HEK293T (cell line): ENCODE results near the gene CDH5.
A peak's percentile ranks its signal among the peaks of the same experiment; 100 is the strongest.
"Not testable (repeated sequence)": the region's sequence is repeated elsewhere in the genome, so short reads cannot be mapped to it uniquely, and the experiment has no call there.

Source experiments
- CTCF ChIA-PET: fragments of 350-600 bp; formaldehyde crosslinking; extraction: SDS; loops from one replicate; lab custom pipeline; 2021; ENCODE audit warnings: antibody characterized with exemption, inconsistent platforms; lab: Yijun Ruan, JAX
- POLR2A ChIA-PET: fragments of 350-600 bp; formaldehyde crosslinking; extraction: SDS; loops from one replicate; lab custom pipeline; 2020; ENCODE audit warnings: antibody characterized with exemption, inconsistent platforms; lab: Yijun Ruan, JAX
- DNase-seq: peaks from one replicate; pipeline ENCODE4 v3.0.0; 2012; ENCODE audit warnings: mixed read lengths; ENCODE audit errors: extremely low spot score
- ARNT ChIP-seq: fragments of 450-650 bp; IDR thresholded peaks from 2 replicates; pipeline ENCODE4 v1.6.1; 2017; ENCODE audit warnings: mild to moderate bottlenecking
- BHLHE40 ChIP-seq: fragments of 450-650 bp; IDR thresholded peaks from 2 replicates; pipeline ENCODE4 v1.6.1; 2016; ENCODE audit warnings: mild to moderate bottlenecking, moderate library complexity, borderline replicate concordance
- CTBP1 ChIP-seq: fragments of 450-650 bp; IDR thresholded peaks from 2 replicates; pipeline ENCODE4 v1.6.1; 2016; ENCODE audit warnings: borderline replicate concordance
- ELF4 ChIP-seq: fragments of 450-650 bp; IDR thresholded peaks from 2 replicates; pipeline ENCODE4 v1.6.1; 2017; ENCODE audit warnings: antibody characterized with exemption
- FOXA1 ChIP-seq: fragments of 450-650 bp; IDR thresholded peaks from 2 replicates; pipeline ENCODE4 v1.6.1; 2016; ENCODE audit warnings: mild to moderate bottlenecking
- FOXK2 ChIP-seq: fragments of 450-650 bp; IDR thresholded peaks from 2 replicates; pipeline ENCODE4 v1.6.1; 2016; ENCODE audit warnings: mild to moderate bottlenecking
- FOXM1 ChIP-seq: fragments of 450-650 bp; IDR thresholded peaks from 2 replicates; pipeline ENCODE4 v1.6.1; 2017; ENCODE audit warnings: mild to moderate bottlenecking, borderline replicate concordance
- HDGF ChIP-seq: fragments of 450-650 bp; IDR thresholded peaks from 2 replicates; pipeline ENCODE4 v1.6.1; 2017; ENCODE audit warnings: antibody characterized with exemption, borderline replicate concordance
- L3MBTL2 ChIP-seq: fragments of 450-650 bp; conservative IDR thresholded peaks from 2 replicates; pipeline ENCODE4 v1.6.1; 2016; ENCODE audit warnings: mild to moderate bottlenecking
- LEF1 ChIP-seq: fragments of 450-650 bp; IDR thresholded peaks from 2 replicates; pipeline ENCODE4 v1.6.1; 2017; ENCODE audit warnings: mild to moderate bottlenecking, borderline replicate concordance
- NFRKB ChIP-seq: fragments of 450-650 bp; IDR thresholded peaks from 2 replicates; pipeline ENCODE4 v1.6.1; 2016; ENCODE audit warnings: mild to moderate bottlenecking, moderate library complexity
- SP1 ChIP-seq: fragments of 450-650 bp; IDR thresholded peaks from 2 replicates; pipeline ENCODE4 v1.6.1; 2017
- SUZ12 ChIP-seq: fragments of 450-650 bp; IDR thresholded peaks from 2 replicates; pipeline ENCODE4 v1.6.1; 2016; ENCODE audit warnings: mild to moderate bottlenecking
- TARDBP ChIP-seq: fragments of 450-650 bp; IDR thresholded peaks from 2 replicates; pipeline ENCODE4 v1.6.1; 2016
- ZNF384 ChIP-seq: fragments of 450-650 bp; IDR thresholded peaks from 2 replicates; pipeline ENCODE4 v1.6.1; 2016
- TF ChIP-seq, protein P1 (sequence below): fragments of 450-650 bp; IDR thresholded peaks from 2 replicates; pipeline ENCODE4 v1.6.1; 2016

Gene CDH5

DNA sequence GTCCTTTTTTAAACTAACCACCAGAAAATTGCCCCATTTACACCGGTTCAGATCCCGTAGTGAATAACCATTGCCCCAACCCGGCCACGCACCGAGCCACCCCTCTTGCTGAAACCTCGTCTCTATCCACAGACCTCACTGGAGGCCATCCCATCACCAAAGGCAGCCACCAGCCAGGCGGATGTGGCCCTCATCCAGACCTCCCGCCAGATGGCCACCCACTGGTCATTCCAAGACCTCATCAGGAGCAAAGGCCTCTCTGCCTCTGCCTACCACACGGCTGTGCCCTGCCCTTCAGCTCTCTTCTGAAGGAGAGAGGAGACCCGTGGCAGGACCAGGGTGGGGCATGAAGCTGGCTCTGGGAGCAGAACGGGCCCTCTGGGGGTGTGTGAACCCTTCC, 38.2 kb upstream of the CDH5 start:
- no peak for TF ChIP-seq TARDBP
- TF ChIP-seq ARNT = no peak
- no peak for TF ChIP-seq NFRKB
- ChIA-PET POLR2A (no interaction called here), CTCF (interaction anchor here (0.6 to 2.5 kb wide), 2 partner anchors 15 to 148 kb away, joined by 3 to 24 read pairs; no protein-coding TSS in a partner anchor)
- no peak for DNase-seq

DNA sequence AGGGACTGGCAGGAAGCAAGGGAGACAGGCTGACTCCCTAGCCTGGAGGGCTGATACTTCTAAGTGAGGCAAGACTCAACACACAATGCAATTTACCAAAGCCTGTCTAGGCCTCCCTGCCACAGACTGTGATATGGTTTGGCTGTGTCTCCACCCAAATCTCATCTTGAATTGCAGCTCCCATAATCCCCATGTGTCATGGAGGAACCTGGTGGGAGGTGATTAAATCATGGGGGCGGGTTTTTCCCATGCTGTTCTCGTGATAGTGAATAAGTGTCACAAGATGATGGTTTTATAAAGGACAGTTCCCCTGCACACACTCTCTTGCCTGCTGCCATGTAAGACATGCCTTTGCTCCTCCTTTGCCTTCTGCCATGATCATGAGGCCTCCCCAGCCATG, 35.0 kb upstream of the CDH5 start:
- POLR2A ChIA-PET, DNase-seq, CTCF ChIA-PET: not testable (repeated sequence)

DNA sequence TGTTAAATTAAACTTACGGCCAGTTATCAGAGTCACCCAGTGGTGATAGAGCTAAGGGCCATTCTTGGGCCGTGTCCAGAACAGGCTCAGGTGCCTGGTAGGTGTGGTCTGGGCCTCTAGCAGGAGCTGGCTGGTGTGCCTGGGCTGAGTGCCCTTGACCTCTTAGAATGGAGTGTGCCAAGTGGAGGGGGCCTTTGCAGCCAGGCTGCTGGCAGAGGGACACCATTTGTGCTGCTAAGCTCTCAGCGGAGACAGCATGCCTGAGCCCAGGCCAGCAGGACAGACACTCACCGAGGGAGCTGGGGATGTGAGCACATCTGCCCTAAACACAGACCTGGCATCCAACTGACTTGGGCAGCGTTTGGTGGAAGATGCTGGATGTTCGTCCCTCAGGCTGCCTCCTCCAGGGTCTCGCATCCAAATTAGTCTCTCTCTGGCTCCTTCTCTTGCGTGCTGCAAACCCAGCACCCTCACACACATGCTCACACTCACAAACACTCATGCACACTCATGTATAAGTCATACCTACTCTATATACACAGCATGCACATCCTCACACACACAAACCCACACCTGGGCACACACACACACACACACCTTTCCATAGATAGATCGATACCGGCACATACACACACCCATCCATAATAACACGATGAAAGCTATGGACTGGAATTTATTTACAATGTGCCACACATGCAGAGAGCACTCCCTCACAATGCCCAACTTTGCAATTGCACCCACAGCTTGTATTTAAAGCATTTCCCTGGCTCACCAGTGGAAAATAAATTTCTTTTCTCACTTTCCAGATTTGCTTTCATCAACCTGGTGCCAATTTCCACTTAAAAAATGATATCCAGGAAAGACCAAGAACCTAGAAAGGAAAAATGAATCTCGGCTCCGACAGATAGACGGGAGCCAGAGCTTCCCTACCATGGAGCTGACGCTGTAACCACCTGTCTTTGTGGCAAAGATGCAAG, 33.6 kb upstream of the CDH5 start:
- no peak for DNase-seq
- ChIA-PET CTCF (interaction anchor here (1.7 kb wide), 1 partner anchor 9 kb away, joined by 6 read pairs; no protein-coding TSS in a partner anchor), POLR2A (no interaction called here)
- TF ChIP-seq CTBP1 (no peak), NFRKB (no peak), ELF4 (no peak), FOXM1 (no peak), FOXA1 (no peak), HDGF (no peak)

DNA sequence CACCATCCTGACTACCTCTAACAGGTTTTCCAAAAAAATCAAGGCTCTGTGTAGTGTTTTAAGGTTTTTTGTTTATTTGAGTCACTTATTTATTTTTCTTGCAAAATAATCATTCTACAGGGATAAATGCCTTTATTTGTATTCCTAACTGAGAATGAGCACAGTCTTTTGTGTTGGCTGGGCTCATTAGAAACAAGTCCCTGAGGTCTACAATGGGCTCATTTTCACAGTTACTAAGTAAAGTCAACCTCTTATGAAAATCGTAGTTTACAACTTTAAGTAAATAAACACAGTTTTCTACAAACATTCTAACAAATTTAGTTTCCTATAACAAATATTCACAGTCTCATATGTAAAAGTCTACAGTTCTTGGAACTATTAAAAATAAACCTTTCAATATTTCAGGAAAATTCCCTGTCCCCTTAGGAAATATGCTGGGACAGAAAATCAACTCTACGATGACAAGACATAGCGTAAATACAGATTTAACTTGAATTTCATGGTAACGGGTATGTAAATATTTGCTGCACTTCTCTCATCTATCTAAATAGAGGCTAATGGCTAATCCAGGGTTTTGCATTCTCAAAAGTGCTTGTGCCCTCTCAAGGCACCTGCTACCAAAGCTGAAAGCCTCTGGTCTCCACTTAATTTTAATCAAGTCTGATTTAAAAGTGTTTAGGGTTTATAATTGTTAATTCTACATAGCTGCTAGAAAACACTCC, 31.5 kb upstream of the CDH5 start:
- ChIA-PET CTCF (interaction anchor here (2.2 kb wide), 1 partner anchor 10 kb away, joined by 9 read pairs; no protein-coding TSS in a partner anchor), POLR2A (no interaction called here)
- TF ChIP-seq L3MBTL2 (no peak), ELF4 (no peak), ZNF384 (no peak), LEF1 (no peak), ARNT (no peak), TARDBP (no peak), SUZ12 (no peak), BHLHE40 (no peak), FOXM1 (no peak), SP1 (no peak), CTBP1 (no peak), NFRKB (no peak), HDGF (no peak)
- TF ChIP-seq, protein P1, sequence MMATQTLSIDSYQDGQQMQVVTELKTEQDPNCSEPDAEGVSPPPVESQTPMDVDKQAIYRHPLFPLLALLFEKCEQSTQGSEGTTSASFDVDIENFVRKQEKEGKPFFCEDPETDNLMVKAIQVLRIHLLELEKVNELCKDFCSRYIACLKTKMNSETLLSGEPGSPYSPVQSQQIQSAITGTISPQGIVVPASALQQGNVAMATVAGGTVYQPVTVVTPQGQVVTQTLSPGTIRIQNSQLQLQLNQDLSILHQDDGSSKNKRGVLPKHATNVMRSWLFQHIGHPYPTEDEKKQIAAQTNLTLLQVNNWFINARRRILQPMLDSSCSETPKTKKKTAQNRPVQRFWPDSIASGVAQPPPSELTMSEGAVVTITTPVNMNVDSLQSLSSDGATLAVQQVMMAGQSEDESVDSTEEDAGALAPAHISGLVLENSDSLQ = no peak
- DNase-seq = no peak

DNA sequence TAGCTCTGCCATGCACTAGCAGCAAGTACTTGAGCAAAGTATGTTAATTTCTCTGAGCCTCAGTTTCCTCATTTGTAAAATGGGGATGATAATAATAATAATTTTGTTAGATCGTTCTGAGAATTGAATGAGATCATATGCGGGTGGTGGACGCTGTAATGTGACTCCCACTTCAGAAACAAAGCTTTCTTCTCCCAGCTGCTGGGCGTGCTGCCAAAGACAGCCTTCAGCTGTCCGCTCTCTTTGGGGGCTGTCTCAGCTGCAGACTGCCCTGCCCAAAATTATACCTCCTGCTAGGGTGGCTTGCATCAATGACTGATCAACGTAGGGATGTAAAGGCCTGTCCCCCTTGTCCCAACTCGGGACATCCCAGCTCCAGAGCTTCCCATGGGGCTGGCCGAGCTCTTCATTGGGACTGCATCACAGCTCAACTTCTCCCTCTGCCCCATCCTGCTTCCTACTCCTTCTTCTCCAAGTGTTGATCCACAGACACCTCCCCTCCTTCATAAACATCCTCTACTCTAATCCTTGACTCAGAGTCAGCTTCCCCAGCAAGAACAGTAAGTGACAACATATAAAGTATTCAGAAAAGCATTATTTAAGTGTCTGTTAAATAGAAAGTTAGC, 30.7 kb upstream of the CDH5 start:
- ChIA-PET POLR2A (no interaction called here), CTCF (interaction anchor here (0.9 to 2.2 kb wide), 3 partner anchors 8 to 22 kb away, joined by 3 to 9 read pairs (median 3); no protein-coding TSS in a partner anchor)
- peak; percentile 53 for DNase-seq
- no peak for TF ChIP-seq SUZ12
- no peak for TF ChIP-seq ZNF384
- TF ChIP-seq ARNT = no peak
- TF ChIP-seq FOXM1 = no peak
- no peak for TF ChIP-seq BHLHE40
- TF ChIP-seq, protein P1 = no peak
- no peak for TF ChIP-seq TARDBP
- no peak for TF ChIP-seq FOXK2
- TF ChIP-seq CTBP1 = no peak
- no peak for TF ChIP-seq SP1
- no peak for TF ChIP-seq ELF4
- no peak for TF ChIP-seq LEF1
- TF ChIP-seq L3MBTL2 = no peak
- TF ChIP-seq HDGF = no peak

DNA sequence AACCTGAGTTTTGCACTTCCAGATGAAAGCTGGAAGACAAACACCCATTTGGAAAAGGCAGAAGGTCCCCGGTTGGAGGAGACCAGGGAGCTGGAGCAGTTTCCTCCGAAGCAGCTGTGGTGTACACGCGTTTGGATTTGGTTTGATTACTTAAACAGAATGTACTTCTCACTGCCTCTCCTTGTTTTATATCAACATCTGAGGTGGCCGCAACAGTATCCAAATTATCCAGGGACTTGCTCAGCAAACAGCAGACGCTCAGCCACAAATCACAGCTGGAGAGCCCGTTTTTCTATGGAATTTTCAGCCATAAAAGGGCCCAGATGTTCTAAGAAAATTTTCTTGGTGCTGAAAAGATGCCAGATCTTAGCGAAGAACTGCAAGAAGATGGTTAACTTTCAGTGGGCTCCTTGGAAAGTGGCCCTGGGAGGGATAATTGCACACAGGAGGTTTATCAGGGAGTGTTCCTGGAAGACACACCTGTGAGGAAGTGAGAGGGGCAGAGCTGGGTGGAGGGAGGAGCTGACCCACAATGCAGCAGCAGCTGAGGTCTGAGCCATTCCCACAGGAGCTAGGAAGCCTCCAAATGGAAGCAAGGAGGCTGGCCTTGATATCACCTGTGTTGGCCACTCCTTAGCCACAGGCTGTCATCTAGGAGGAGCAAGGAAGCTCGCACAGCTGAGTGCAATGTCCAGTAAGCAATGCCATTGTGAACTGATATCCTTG, 28.9 kb upstream of the CDH5 start:
- DNase-seq = no peak
- TF ChIP-seq ELF4 (no peak), ZNF384 (no peak), CTBP1 (no peak), ARNT (no peak), L3MBTL2 (no peak), SP1 (no peak)
- CTCF ChIA-PET = interaction anchor here (0.5 to 2.2 kb wide), 2 partner anchors 8 to 135 kb away, joined by 3 to 9 read pairs; no protein-coding TSS in a partner anchor
- POLR2A ChIA-PET = no interaction called here
